Measurements from ENCODE around the gene PRTG. TPM values are rescaled to one million over a fixed set of nuclear protein-coding genes. Genes with fewer than 3 reads are reported as not detected.

Gene PRTG
- total RNA-seq, 4 donors from 2014 or later: 0.05 to 2.0 (median 0.65) TPM

GRCh38 chr15:55681631-55682030 lies 61.3 kb downstream of the PRTG start:
- H3K27me3 ChIP-seq: no peaks in the 10 kb centered on the region
- H3K27ac ChIP-seq: no peak overlapping the region
- H3K36me3 ChIP-seq: no peaks in the 10 kb centered on the region
- H3K4me1 ChIP-seq: no peaks in the 10 kb centered on the region
- no peak overlapping the region for H3K4me3 ChIP-seq
- in situ Hi-C loops (cut with MboI; ENCODE audit: low sequenced_read_pairs in 4 of 4) (no loop called here), intact Hi-C loops (cut with DNase I; ENCODE audit: low total_unique reads) (no loop called here)
- ATAC-seq: no peak
- TF ChIP-seq POLR2A (IDR thresholded peaks at IDR 0.05): no peak
- no peak for TF ChIP-seq CTCF (IDR thresholded peaks at IDR 0.05 in 4 of 5, conservative IDR thresholded peaks at IDR 0.05 in 1 of 5)
- no peaks in the 10 kb centered on the region for H3K9me3 ChIP-seq
- no peak for DNase-seq

GRCh38 chr15:55676507-55676906 lies 66.4 kb downstream of the PRTG start:
- Histone ChIP-seq H3K4me1 (no peaks in the 10 kb centered on the region), H3K27ac (no peak overlapping the region), H3K36me3 (no peaks in the 10 kb centered on the region), H3K9me3 (no peaks in the 10 kb centered on the region), H3K4me3 (no peak overlapping the region), H3K27me3 (no peaks in the 10 kb centered on the region)
- ATAC-seq: no peak
- in situ Hi-C loops (cut with MboI; ENCODE audit: low sequenced_read_pairs in 4 of 4) (no loop called here), intact Hi-C loops (cut with DNase I; ENCODE audit: low total_unique reads) (no loop called here)
- DNase-seq: no peak
- TF ChIP-seq POLR2A (IDR thresholded peaks at IDR 0.05) (no peak), CTCF (IDR thresholded peaks at IDR 0.05 in 4 of 5, conservative IDR thresholded peaks at IDR 0.05 in 1 of 5) (no peak)

- Histone ChIP-seq H3K36me3 (no peaks in the 10 kb centered on the region), H3K27ac (no peak overlapping the region), H3K4me3 (no peak overlapping the region), H3K9me3 (no peaks in the 10 kb centered on the region), H3K27me3 (no peaks in the 10 kb centered on the region), H3K4me1 (no peaks in the 10 kb centered on the region)
- ATAC-seq (no peak), DNase-seq (no peak)
- in situ Hi-C loops (cut with MboI; ENCODE audit: low sequenced_read_pairs in 4 of 4): no loop called here
- TF ChIP-seq POLR2A (IDR thresholded peaks at IDR 0.05) (no peak), CTCF (IDR thresholded peaks at IDR 0.05 in 4 of 5, conservative IDR thresholded peaks at IDR 0.05 in 1 of 5) (no peak)
- intact Hi-C loops (cut with DNase I; ENCODE audit: low total_unique reads): no loop called here
Observed at GRCh38 chr15:55673287-55673686, 69.7 kb downstream of the PRTG start.

- Histone ChIP-seq H3K36me3 (no peaks in the 10 kb centered on the region), H3K4me3 (no peak overlapping the region), H3K27ac (no peak overlapping the region), H3K27me3 (no peaks in the 10 kb centered on the region), H3K9me3 (no peaks in the 10 kb centered on the region), H3K4me1 (no peaks in the 10 kb centered on the region)
- intact Hi-C loops (cut with DNase I; ENCODE audit: low total_unique reads): no loop called here
- ATAC-seq (no peak), DNase-seq (no peak)
- in situ Hi-C loops (cut with MboI; ENCODE audit: low sequenced_read_pairs in 4 of 4): no loop called here
- TF ChIP-seq CTCF (IDR thresholded peaks at IDR 0.05 in 4 of 5, conservative IDR thresholded peaks at IDR 0.05 in 1 of 5): no peak
- no peak for TF ChIP-seq POLR2A (IDR thresholded peaks at IDR 0.05)
Observed at GRCh38 chr15:55669270-55669669, 73.7 kb downstream of the PRTG start.

GRCh38 chr15:55665605-55666227 lies 77.2 kb downstream of the PRTG start:
- TF ChIP-seq POLR2A (IDR thresholded peaks at IDR 0.05): no peak
- TF ChIP-seq CTCF (IDR thresholded peaks at IDR 0.05 in 4 of 5, conservative IDR thresholded peaks at IDR 0.05 in 1 of 5): no peak
- H3K4me1 ChIP-seq: no peaks in the 10 kb centered on the region
- DNase-seq (no peak), ATAC-seq (no peak)
- intact Hi-C loops (cut with DNase I; ENCODE audit: low total_unique reads) (no loop called here), in situ Hi-C loops (cut with MboI; ENCODE audit: low sequenced_read_pairs in 4 of 4) (no loop called here)
- H3K4me3 ChIP-seq: no peak overlapping the region
- H3K27me3 ChIP-seq: no peaks in the 10 kb centered on the region
- H3K27ac ChIP-seq: no peak overlapping the region
- H3K9me3 ChIP-seq: no peaks in the 10 kb centered on the region
- no peaks in the 10 kb centered on the region for H3K36me3 ChIP-seq
